A549 (cell line): ENCODE data around the gene PTGES3L. TPM values are rescaled to one million over a fixed set of nuclear protein-coding genes. Genes with fewer than 3 reads are reported as not detected.

Source experiments
- ATAC-seq, 2 experiments: fragments of 200-7000 bp in 1 of 2; fragments of >200 bp in 1 of 2; cut with Nextera tagmentation in 1 of 2; cut with Tn5 transposase in 1 of 2; 3 replicates each; pipeline versions ENCODE4 v1.8.0 to v1.9.1; 2018 to 2020; ENCODE audit warnings: mild to moderate bottlenecking in 1 of 2, moderate library complexity in 1 of 2
- CTCF ChIA-PET: fragments of 300-600 bp; sonication (Branson Sonifier 250); formaldehyde crosslinking; extraction: SDS; loops from one replicate; lab custom pipeline; 2021; ENCODE audit warnings: antibody characterized with exemption, inconsistent platforms; lab: Yijun Ruan, JAX
- POLR2A ChIA-PET: fragments of 350-600 bp; formaldehyde crosslinking; extraction: SDS; loops from one replicate; lab custom pipeline; 2021; ENCODE audit warnings: antibody characterized with exemption, inconsistent platforms; lab: Yijun Ruan, JAX
- DNase-seq, 2 experiments: peaks; one replicate each; pipeline versions ENCODE4 v3.0.0 to v3.0.0-alpha.2; 2011 to 2016; ENCODE audit warnings: low read depth in 1 of 2, low spot score in 1 of 2
- FAIRE-seq: peaks from 2 replicates; lab custom pipeline; 2011; peaks lifted over from hg19 to GRCh38; lab: Jason Lieb, UNC
- H3K27ac ChIP-seq, 2 experiments: fragments of >200 bp; sonication (Bioruptor Twin); formaldehyde crosslinking; 3 replicates each; pipeline ENCODE4 v1.5.1; 2016 to 2017
- H3K4me1 ChIP-seq: fragments of >200 bp; sonication (Bioruptor Twin); formaldehyde crosslinking; 3 replicates; pipeline ENCODE4 v1.6.1; 2016
- H3K4me2 ChIP-seq: fragments of >200 bp; sonication (Bioruptor Twin); formaldehyde crosslinking; 3 replicates; pipeline ENCODE4 v1.6.1; 2016
- H3K4me3 ChIP-seq: fragments of >200 bp; sonication (Bioruptor Twin); formaldehyde crosslinking; 3 replicates; pipeline ENCODE4 v1.5.1; 2016
- H3K9me3 ChIP-seq: fragments of >200 bp; sonication (Bioruptor Twin); formaldehyde crosslinking; 3 replicates; pipeline ENCODE4 v1.6.1; 2016
- BCL3 ChIP-seq: fragments of >200 bp; sonication (Bioruptor Twin); formaldehyde crosslinking; IDR thresholded peaks from 3 replicates; pipeline ENCODE4 v1.6.1; 2016
- BHLHE40 ChIP-seq: IDR thresholded peaks from 2 replicates; pipeline ENCODE4 v1.6.1; 2012; ENCODE audit warnings: low read depth, low read length, inconsistent platforms
- CEBPB ChIP-seq, 2 experiments: fragments of >200 bp in 1 of 2; sonication (Bioruptor Twin) in 1 of 2; formaldehyde crosslinking in 1 of 2; IDR thresholded peaks; 2 replicates each; pipeline ENCODE4 v1.6.1; 2012 to 2016
- CHD2 ChIP-seq: fragments of 150-350 bp; IDR thresholded peaks from 2 replicates; pipeline ENCODE4 v1.6.1; 2014; ENCODE audit warnings: low read length; ENCODE audit not compliant: partially characterized antibody
- EHF ChIP-seq: fragments of 250-450 bp; sonication (Bioruptor Pico); IDR thresholded peaks from 2 replicates; pipeline ENCODE4 v1.5.0; 2020; ENCODE audit warnings: mild to moderate bottlenecking
- FOSL2 ChIP-seq, 2 experiments: fragments of 450-650 bp in 1 of 2; fragments of >200 bp in 1 of 2; sonication (Bioruptor Twin) in 1 of 2; formaldehyde crosslinking; IDR thresholded peaks; 2 replicates each; pipeline versions ENCODE4 v1.5.0 to v1.6.1; 2016 to 2020; ENCODE audit warnings: mild to moderate bottlenecking in 1 of 2, moderate library complexity in 1 of 2
- FOXS1 ChIP-seq: fragments of 250-450 bp; sonication (Bioruptor Pico); IDR thresholded peaks from 2 replicates; pipeline ENCODE4 v1.5.0; 2020; ENCODE audit warnings: mild to moderate bottlenecking, moderate library complexity
- GATA3 ChIP-seq: IDR thresholded peaks from 2 replicates; pipeline ENCODE4 v1.6.1; 2012; ENCODE audit warnings: borderline replicate concordance
- HDAC2 ChIP-seq: fragments of 200-600 bp; sonication (generic); IDR thresholded peaks from 2 replicates; pipeline ENCODE4 v1.6.1; 2016
- HMGXB4 ChIP-seq: fragments of 250-450 bp; sonication (Bioruptor Pico); IDR thresholded peaks from 2 replicates; pipeline ENCODE4 v1.5.0; 2021; ENCODE audit warnings: mild to moderate bottlenecking, moderate library complexity, borderline replicate concordance
- HOXB13 ChIP-seq: fragments of 250-450 bp; sonication (Bioruptor Pico); IDR thresholded peaks from 2 replicates; pipeline ENCODE4 v1.5.0; 2020; ENCODE audit warnings: low read depth, mild to moderate bottlenecking, moderate library complexity
- HOXB5 ChIP-seq: fragments of 250-450 bp; sonication (Bioruptor Pico); IDR thresholded peaks from 2 replicates; pipeline ENCODE4 v1.5.0; 2020; ENCODE audit warnings: mild to moderate bottlenecking, moderate library complexity
- KDM1A ChIP-seq: fragments of 200-600 bp; sonication (generic); IDR thresholded peaks from 2 replicates; pipeline ENCODE4 v1.6.1; 2016; ENCODE audit warnings: low read depth, mild to moderate bottlenecking
- MAFK ChIP-seq: fragments of 450-650 bp; IDR thresholded peaks from 2 replicates; pipeline ENCODE4 v1.6.1; 2014; ENCODE audit not compliant: partially characterized antibody
- MAZ ChIP-seq: fragments of 150-350 bp; IDR thresholded peaks from 2 replicates; pipeline ENCODE4 v1.6.1; 2014; ENCODE audit warnings: antibody characterized with exemption, low read depth, low read length, borderline replicate concordance
- NFE2L2 ChIP-seq: fragments of 150-350 bp; conservative IDR thresholded peaks from 2 replicates; pipeline ENCODE4 v1.6.1; 2014; ENCODE audit warnings: low read length
- PBX3 ChIP-seq: IDR thresholded peaks from 2 replicates; pipeline ENCODE4 v1.6.1; 2012
- POLR2A ChIP-seq: IDR thresholded peaks from 2 replicates; pipeline ENCODE4 v1.6.1; 2012; ENCODE audit warnings: mild to moderate bottlenecking, low read length
- POLR2AphosphoS2 ChIP-seq: conservative IDR thresholded peaks from 2 replicates; pipeline ENCODE4 v1.6.1; 2012; ENCODE audit warnings: low read length, improper control_type of control experiment, inconsistent platforms
- SMC3 ChIP-seq: fragments of >200 bp; sonication (Bioruptor Twin); formaldehyde crosslinking; IDR thresholded peaks from 3 replicates; pipeline ENCODE4 v1.6.1; 2018; ENCODE audit warnings: inconsistent platforms
- ZC3H11A ChIP-seq: fragments of 450-650 bp; IDR thresholded peaks from 2 replicates; pipeline ENCODE4 v1.6.1; 2014; ENCODE audit warnings: antibody characterized with exemption, mild to moderate bottlenecking
- ZSCAN20 ChIP-seq: fragments of 250-450 bp; sonication (Bioruptor Pico); IDR thresholded peaks from 2 replicates; pipeline ENCODE4 v1.8.0; 2022; ENCODE audit warnings: mild to moderate bottlenecking, moderate library complexity
- WGBS: methylation state at CpG from one replicate; pipeline ENCODE4 v1.1.6; 2017; ENCODE audit errors: missing lambda C conversion rate; 5-methylcytosine and 5-hydroxymethylcytosine counted together
- polyA plus RNA-seq, 4 experiments: library from polyadenylated mRNA; depleted of rRNA in 3 of 4; stranded (reverse); fragments of >200 nt; fragmentation: RNase III in 1 of 4; extraction: RNeasy Plus Mini Kit Qiagen cat#74134 plus additional on column Dnase treatment in 1 of 4; gene quantifications; 2 replicates in 3 of 4; 3 replicates in 1 of 4; pipeline ENCODE4 v1.2.3, GENCODE V29; 2011 to 2017
- TF ChIP-seq, protein P1 (sequence below): fragments of 450-650 bp; IDR thresholded peaks from 2 replicates; pipeline ENCODE4 v1.6.1; 2014; ENCODE audit warnings: antibody characterized with exemption
- TF ChIP-seq, protein P2 (sequence below): fragments of 250-450 bp; sonication (Bioruptor Pico); IDR thresholded peaks from 2 replicates; pipeline ENCODE4 v1.5.0; 2020; ENCODE audit warnings: low read depth, mild to moderate bottlenecking, moderate library complexity
- TF ChIP-seq, protein P3 (sequence below): fragments of 150-350 bp; IDR thresholded peaks from 2 replicates; pipeline ENCODE4 v1.6.1; 2014; ENCODE audit warnings: low read depth, mild to moderate bottlenecking, low read length

Gene PTGES3L
- polyA plus RNA-seq, 2 of the 4 experiments (the other 2 are of a cell fraction) = 1.8 to 3.5 TPM

GRCh38 chr17:42971589-42971988, 8.3 kb downstream of the PTGES3L start:
- H3K9me3 ChIP-seq = no peaks in the 10 kb centered on the region
- H3K4me1 ChIP-seq = no peaks in the 10 kb centered on the region; the same call in 2 of the 3 replicates
- CTCF ChIA-PET = interaction anchor here (1.1 to 4.5 kb wide), 4 partner anchors 12 to 129 kb away, joined by 3 to 28 read pairs (median 4); partner anchors contain the start of gene RPL27
- POLR2A ChIA-PET = no interaction called here
- 67% methylated on average over 5 of the region's 5 CpGs for WGBS
- TF ChIP-seq PBX3 (no peak), BCL3 (no peak), GATA3 (no peak), FOSL2 (IDR thresholded peaks at IDR 0.05) (no peak), FOSL2 (CRISPR knock-in tag; IDR thresholded peaks at IDR 0.05) (no peak), HOXB13 (CRISPR knock-in tag) (no peak), ZSCAN20 (CRISPR knock-in tag) (no peak), SMC3 (no peak), FOXS1 (CRISPR knock-in tag) (no peak)
- FAIRE-seq (no peak), ATAC-seq (peak; percentile 21 to 52; a peak in 3 of 6 replicates), DNase-seq (no peak)
- no peak overlapping the region for H3K27ac ChIP-seq
- no peak overlapping the region for H3K4me2 ChIP-seq
- H3K4me3 ChIP-seq = no peak overlapping the region

DNA sequence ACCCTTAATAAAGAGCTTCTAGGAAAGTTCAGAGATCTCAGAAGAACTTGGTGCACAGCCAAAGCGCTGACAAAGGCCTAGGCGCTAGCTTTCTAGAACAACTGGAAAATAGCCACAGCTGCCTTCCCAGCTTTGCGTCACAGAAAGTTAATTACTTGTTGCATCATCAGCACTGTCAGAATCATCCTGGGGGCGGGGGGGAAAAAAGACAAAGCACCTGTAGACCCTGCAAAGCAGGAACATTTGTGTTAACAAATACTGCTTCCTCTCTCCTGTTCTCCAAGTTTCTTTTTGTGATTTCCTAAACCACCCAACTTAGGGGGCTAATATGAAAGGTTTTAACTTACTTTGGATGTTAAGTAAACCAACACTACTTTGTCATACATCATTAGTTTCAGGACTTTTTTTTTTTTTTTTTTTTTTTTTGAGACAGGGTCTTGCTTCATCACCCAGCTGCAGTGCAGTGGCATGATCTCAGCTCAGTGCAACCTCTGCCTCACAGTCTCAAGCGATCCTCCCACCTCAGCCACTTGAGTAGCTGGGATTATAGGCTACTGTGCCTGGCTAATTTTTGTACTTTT, 10.8 kb downstream of the PTGES3L start:
- no peak for DNase-seq
- no peaks in the 10 kb centered on the region; the same call in 2 of the 3 replicates for H3K4me1 ChIP-seq
- TF ChIP-seq HDAC2 = no peak
- 0 out of 4 replicates have a peak, but pooled peaks of 1 of the 2 experiments have one; percentile 19 for TF ChIP-seq CEBPB (IDR thresholded peaks at IDR 0.05)
- no peak for TF ChIP-seq NFE2L2
- TF ChIP-seq KDM1A = no peak
- TF ChIP-seq, protein P1, sequence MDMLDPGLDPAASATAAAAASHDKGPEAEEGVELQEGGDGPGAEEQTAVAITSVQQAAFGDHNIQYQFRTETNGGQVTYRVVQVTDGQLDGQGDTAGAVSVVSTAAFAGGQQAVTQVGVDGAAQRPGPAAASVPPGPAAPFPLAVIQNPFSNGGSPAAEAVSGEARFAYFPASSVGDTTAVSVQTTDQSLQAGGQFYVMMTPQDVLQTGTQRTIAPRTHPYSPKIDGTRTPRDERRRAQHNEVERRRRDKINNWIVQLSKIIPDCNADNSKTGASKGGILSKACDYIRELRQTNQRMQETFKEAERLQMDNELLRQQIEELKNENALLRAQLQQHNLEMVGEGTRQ = no peak
- no peak for TF ChIP-seq ZC3H11A
- TF ChIP-seq MAZ = no peak
- FAIRE-seq = no peak
- H3K4me3 ChIP-seq = no peak overlapping the region
- POLR2A ChIA-PET = interaction anchor here (0.6 to 3.1 kb wide), 2 partner anchors 29 to 582 kb away, joined by 4 to 21 read pairs; partner anchors contain the start of gene RPL27
- no peak overlapping the region for H3K4me2 ChIP-seq
- H3K27ac ChIP-seq = no peak overlapping the region
- H3K9me3 ChIP-seq = no peaks in the 10 kb centered on the region
- no peak for ATAC-seq
- CTCF ChIA-PET = interaction anchor here (0.5 to 4.5 kb wide), 12 partner anchors 10 to 290 kb away, joined by 3 to 28 read pairs (median 4); partner anchors contain the start of genes PTGES3L and RPL27
- WGBS = 59% methylated on average over 5 of the region's 5 CpGs

DNA sequence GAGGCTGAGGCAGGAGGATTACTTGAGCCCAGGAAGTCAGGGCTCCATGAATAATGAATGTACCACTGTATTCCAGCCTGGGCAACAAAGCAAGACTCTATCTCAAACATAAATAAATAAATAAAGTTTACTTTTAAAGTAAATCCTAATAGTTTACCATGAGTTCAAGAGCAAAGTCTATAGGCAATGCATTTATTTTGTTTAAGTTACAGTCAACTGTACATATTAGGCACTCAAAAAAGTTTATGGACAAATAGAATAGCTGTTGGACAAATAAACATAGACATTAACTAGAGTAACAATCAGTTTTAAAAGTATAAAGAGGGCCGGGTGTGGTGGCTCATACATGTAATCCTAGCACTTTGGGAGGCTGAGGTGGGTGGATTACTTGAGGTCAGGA, 12.0 kb downstream of the PTGES3L start:
- Histone ChIP-seq H3K4me2 (no peak overlapping the region), H3K27ac (no peak overlapping the region), H3K4me1 (peaks cover 7% of the 10 kb centered on the region; the same call in 2 of the 3 replicates), H3K9me3 (no peaks in the 10 kb centered on the region), H3K4me3 (no peak overlapping the region)
- TF ChIP-seq POLR2A = no peak
- no peak for TF ChIP-seq EHF (CRISPR knock-in tag)
- TF ChIP-seq HMGXB4 = no peak
- no peak for TF ChIP-seq HOXB5 (CRISPR knock-in tag)
- TF ChIP-seq, protein P2, sequence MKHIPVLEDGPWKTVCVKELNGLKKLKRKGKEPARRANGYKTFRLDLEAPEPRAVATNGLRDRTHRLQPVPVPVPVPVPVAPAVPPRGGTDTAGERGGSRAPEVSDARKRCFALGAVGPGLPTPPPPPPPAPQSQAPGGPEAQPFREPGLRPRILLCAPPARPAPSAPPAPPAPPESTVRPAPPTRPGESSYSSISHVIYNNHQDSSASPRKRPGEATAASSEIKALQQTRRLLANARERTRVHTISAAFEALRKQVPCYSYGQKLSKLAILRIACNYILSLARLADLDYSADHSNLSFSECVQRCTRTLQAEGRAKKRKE (CRISPR knock-in tag) = no peak
- TF ChIP-seq BHLHE40 = no peak
- no peak for TF ChIP-seq CEBPB (IDR thresholded peaks at IDR 0.05)
- TF ChIP-seq CHD2 = no peak
- TF ChIP-seq, protein P3, sequence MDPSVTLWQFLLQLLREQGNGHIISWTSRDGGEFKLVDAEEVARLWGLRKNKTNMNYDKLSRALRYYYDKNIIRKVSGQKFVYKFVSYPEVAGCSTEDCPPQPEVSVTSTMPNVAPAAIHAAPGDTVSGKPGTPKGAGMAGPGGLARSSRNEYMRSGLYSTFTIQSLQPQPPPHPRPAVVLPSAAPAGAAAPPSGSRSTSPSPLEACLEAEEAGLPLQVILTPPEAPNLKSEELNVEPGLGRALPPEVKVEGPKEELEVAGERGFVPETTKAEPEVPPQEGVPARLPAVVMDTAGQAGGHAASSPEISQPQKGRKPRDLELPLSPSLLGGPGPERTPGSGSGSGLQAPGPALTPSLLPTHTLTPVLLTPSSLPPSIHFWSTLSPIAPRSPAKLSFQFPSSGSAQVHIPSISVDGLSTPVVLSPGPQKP = no peak
- TF ChIP-seq MAFK = no peak
- TF ChIP-seq, protein P1 = no peak
- TF ChIP-seq POLR2AphosphoS2 = no peak
- CTCF ChIA-PET = interaction anchor here (1.0 to 4.5 kb wide), 7 partner anchors 12 to 124 kb away, joined by 3 to 28 read pairs (median 4); partner anchors contain the start of genes PTGES3L and RPL27
- POLR2A ChIA-PET = interaction anchor here (3.1 kb wide), 1 partner anchor 30 kb away, joined by 21 read pairs; the partner anchor contains the start of gene RPL27
- WGBS = 35% methylated on average over 1 of the region's 1 CpG
- no peak for DNase-seq
- FAIRE-seq = no peak
- ATAC-seq = no peak
